HG03097 (cell line): ENCODE data around the gene TRAPPC5.
A peak's percentile ranks its signal among the peaks of the same experiment; 100 is the strongest.

ENCODE experiments used
- ATAC-seq: cut with Tn5 transposase; IDR thresholded peaks from one replicate; pipeline ENCODE4 v1.9.1; 2021; ENCODE audit not compliant: unreplicated experiment, low FRiP score

The TRAPPC5 gene

DNA sequence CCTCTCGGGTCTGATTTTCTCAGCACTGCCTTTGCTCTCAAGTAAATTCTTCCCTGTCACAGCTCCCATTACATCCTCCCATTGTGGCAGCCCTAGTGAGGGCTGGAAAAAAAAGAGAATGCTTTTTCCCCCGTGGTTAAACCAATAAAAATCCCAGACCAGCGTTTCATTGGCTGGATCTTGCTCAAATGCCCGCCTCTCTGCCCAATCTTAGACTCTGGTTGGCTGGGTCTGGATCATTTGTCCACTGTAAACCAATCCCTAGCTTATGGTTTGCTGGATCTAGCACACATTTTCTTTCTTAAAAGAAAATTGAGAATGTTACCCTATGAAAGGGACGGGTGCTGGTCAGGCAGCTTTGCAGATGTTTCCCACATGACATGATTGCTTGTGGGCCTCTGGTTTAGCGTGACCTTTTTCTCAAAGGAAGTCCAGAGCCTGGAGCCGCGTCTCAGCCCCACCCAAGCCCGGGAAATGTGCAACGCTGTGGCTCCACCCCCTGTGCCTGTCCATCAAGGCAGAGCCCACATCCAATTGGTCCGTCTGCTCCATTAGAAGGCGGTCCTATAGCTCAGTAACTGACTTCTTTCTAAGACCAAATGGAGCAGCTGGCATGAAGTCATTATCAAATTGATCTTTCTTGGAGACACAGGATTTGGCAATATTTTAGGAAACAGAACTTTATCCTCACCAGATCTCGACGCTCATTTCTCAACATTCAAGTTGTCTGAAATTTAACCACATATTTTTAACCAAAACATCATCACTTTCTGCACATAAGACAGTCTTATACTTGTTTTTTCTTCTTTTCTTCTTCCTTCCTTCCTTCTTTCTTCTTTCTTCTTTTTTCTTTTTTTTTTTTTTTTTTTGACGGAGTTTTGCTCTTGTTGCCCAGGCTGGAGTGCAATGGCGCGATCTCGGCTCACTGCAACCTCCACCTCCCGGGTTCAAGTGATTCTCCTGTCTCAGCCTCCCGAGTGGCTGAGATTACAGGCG is 6.3 kb upstream of the TRAPPC5 start:
- no peak for ATAC-seq

DNA sequence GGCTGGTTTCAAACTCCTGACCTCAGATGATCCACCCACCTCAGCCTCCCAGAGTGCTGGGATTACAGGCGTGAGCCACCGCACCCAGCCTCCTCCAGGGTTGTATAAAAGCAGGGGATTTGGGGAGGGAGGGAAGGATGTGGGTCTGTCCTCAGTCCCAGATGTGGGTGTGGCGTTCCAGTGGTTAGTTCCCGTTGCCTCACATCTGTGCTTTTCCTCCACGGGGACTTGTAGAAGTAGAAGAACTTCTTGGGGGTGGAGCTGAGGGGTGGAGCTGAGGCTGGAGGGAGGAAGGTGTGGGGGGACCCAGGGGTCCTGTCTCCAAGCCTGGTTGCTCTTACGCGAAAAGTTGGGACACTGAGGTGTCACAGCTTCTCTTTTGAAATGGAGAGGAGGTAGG is 4.3 kb upstream of the TRAPPC5 start:
- ATAC-seq, result no peak

DNA sequence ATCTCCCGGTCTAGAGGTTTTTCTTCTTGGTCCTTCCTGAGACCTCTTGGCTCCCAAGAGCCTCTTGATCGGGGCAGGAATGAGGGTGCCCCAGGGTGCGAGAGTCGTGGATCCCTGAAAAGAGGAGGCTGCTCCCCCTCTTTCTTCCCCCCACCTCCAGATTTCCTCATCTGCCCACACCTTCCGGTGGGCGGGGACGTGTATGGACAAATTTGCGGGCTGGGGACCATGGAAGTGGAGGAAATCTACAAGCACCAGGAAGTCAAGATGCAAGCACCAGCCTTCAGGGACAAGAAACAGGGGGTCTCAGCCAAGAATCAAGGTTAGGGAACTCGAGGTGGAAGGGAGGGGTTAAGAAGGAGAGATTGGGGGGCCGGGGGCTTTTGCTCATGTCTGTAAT is 3.8 kb upstream of the TRAPPC5 start, which contains the start of gene MCEMP1:
Gene MCEMP1, plus strand, starts transcription at position 237 of the 400 bp plus-strand sequence. Its CDS starts 31 bp downstream, at position 268.
- ATAC-seq, result no peak

DNA sequence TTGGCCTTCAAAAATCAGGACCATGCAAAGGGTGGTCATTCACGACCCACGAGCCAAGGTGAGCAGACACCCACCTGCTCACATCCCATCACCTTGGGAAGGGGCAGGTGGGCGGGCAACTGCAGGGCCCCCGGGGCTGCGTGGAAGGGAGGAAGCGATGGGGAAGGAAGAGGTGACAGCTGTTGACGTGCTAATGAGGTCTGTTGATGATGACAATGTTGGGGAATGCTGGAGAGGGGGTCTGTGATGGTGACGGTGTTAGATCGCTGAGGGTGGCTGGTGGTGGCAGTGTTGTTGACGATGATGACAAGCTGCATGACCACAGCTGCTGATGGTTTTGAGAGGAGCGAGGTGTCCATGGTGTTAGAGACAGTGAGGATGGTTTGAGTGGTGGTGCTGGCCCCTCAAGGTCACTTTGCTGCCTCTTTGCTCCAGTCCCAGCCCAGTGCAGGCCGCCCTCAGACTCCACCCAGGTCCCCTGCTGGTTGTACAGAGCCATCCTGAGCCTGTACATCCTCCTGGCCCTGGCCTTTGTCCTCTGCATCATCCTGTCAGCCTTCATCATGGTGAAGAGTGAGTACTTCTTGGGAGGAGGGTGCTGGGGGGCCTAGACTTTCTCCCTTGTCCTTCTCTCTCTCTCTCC is 2.8 kb upstream of the TRAPPC5 start:
- no peak for ATAC-seq

DNA sequence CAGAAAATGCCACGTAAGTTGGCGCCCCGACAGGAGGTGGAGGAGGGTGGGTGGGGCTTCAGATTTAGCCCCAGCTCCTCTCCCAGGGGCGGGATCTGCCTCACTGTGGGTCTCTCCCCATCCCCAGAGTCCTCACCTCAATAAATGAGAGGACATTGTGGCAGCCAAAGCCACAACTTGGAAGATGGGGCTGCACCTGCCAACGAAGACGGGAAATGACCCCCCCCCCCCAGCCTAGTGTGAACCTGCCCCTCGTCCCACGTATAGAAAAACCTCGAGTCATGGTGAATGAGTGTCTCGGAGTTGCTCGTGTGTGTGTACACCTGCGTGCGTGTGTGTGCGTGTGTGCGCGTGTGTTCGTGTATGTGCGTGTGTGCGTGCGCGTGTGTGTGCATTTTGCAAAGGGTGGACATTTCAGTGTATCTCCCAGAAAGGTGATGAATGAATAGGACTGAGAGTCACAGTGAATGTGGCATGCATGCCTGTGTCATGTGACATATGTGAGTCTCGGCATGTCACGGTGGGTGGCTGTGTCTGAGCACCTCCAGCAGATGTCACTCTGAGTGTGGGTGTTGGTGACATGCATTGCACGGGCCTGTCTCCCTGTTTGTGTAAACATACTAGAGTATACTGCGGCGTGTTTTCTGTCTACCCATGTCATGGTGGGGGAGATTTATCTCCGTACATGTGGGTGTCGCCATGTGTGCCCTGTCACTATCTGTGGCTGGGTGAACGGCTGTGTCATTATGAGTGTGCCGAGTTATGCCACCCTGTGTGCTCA is 1.5 kb upstream of the TRAPPC5 start:
- ATAC-seq, result no peak

DNA sequence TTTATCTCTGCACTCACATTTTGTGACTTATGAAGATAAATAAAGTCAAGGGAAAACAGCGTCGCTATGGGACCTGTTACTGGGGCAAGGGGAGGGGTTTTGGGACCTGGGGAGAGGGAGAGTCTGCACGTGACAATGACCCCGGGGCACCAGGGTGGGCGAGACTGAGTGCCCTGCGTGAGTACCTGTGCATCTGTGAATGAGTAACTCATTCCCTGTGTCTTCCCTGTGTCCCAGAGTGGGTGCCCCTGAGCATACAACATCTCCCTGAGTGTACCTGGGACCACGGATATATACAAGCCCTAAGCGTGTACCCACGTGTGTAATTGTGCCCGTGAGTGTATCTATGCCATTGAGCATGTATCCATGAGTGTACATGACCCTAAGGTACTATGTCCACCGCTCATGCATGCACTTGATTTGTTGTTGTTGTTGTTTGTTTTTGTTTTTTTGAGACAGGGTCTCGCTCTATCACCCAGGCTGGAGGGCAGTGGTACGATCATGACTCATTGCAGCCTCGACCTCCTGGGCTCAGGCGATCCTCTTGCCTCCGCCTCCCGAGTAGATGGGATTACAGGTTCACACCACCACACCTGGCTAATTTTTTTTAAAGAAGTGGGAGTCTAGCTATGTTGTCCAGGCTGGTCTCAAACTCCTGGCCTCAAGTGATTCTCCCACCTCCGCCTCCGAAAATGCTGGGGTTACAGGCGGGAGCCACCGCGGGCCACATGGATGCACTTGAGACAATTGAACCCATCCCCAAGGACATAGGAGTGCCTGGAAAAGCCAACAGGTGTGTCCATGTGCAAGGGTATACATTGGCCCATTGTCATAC is 645 bp upstream of the TRAPPC5 start:
- ATAC-seq, result no peak

DNA sequence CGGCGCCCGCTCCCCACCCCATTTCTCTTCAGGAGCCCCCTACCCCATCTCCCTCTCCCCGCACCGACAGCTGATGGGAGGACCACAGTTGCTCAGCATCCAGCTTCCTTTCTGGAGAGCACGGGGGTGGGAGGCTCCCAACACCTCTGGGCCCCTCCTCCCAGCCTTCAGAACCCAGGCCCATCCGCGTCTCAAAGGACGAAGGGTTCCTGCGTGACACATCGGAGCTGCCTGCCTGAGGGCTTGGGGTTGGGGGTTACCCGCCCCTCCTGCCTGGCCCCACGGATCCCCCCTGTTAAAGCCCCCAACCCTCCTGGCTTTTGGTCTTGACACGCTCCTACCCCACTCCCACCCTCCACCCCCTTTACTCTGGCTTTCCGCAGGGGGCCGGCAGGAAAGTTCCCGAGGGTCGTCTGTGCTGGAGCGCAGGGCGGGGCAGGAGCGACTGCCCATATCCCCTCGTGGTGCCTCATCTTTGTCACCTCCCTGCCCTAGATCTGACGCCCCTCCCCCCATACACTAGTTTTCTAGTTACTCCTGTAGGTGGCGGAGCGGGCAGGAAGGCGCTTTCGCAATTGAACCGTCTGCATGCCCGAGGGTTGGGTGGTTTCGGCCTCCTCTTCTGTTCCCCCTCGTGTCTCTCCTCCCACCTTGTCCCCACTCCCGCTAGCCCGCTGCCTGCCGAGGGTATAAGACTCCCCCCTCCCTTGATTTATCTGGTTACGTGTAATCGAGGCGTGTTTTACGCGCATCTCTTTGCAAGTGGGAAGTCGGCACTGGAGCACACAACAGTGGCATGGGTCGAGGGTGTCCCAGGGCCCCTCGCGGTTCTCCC is 924 bp downstream of the TRAPPC5 start:
- peak; percentile 17 for ATAC-seq

DNA sequence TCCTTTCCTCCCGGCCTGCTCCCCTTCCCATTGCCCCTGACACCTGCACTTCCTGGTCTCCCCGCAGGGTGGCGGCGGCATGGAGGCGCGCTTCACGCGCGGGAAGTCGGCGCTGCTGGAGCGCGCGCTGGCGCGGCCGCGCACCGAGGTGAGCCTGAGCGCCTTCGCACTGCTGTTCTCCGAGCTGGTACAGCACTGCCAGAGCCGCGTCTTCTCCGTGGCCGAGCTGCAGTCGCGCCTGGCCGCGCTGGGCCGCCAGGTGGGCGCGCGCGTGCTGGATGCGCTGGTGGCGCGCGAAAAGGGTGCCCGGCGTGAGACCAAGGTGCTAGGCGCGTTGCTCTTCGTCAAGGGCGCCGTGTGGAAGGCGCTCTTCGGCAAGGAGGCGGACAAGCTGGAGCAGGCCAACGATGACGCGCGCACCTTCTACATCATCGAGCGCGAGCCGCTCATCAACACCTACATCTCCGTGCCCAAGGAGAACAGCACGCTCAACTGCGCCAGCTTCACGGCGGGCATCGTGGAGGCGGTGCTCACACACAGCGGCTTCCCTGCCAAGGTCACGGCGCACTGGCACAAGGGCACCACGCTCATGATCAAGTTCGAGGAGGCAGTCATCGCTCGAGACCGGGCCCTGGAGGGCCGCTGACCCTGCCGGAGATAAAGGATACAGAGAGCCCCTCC is 1.7 kb downstream of the TRAPPC5 start:
- no peak for ATAC-seq

DNA sequence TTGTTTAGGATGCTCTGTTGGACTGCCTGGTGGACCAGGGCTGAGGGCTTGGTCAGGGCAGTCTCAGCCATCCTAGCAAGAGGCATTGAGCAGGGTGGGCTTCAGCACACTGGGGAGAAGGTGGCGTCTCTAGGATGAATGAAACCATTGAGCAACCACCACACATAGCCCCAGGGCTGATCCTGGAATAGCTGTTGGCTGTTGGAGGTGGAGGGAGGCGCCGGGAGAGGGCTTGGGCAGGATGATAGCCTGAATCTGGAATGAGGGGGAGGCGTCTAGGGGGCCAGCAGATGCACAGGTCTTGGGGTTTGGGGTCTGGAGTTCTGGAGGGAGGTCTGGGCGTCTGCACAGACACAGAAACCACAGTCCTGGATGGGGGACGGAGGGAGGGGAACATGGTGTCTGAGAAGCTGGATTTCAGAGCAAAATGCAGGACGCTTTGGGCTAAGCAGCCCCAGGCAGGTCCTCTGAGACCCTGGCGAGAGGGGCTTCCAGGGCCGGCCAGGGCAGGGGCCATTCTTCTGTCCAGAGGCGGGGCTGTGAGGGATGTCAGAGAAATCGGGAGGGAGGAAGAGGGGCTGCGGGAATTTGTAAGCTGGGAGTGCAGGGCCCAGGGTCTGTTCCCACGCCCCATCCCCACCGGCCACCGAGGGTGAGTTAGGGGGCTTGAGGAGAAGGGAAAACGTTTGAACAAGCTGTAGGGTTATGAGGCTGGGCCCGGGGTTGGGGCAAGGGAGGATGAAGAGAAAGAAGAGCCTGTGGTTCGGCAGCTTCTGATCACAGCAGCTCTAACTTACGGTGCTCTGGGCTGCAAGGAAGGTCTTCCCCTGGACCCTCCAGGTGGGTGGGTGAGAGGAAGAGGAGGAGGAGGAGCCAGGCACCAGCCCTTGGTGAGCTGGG is 5.2 kb downstream of the TRAPPC5 start:
- ATAC-seq, result no peak

DNA sequence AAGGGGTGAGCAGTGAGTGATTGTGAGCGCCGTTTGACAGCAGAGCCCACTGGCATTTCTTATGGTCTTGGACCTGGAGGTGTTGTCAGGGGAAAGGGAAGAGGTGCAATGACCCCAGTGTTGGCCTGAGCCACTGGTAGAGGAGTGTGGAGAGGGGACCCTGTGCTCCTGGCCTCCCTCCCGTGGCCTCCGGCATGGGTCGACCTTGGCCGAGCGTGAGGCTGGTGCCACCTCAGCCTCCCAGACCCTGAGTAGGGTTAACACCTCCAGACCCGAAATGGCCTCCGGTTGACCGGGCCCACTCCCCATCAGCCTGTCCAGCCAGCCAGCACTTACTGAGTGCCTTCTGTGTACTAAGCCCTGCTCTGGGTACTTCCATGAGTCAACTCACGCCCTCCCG is 6.5 kb downstream of the TRAPPC5 start:
- ATAC-seq, result no peak

DNA sequence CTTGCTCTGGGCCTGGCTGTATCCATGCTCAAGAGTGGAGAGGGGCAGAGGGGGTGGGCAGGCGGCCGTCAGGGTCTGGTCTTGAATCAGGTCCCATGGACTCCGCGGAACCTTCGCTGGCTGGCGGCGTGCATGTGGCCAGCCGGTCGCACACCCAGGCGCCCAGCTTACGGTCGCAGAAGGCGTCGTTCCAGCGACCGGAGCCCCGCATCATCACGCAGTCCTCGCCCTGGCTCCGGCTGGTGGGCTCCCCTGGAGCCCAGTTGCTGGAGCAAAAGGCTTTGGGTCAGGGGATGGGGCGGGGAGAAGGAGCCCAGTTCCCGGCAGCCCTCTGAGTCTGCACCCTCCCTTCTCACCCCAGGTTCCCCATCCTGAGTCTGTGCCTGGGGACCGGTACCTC is 8.5 kb downstream of the TRAPPC5 start:
- no peak for ATAC-seq

DNA sequence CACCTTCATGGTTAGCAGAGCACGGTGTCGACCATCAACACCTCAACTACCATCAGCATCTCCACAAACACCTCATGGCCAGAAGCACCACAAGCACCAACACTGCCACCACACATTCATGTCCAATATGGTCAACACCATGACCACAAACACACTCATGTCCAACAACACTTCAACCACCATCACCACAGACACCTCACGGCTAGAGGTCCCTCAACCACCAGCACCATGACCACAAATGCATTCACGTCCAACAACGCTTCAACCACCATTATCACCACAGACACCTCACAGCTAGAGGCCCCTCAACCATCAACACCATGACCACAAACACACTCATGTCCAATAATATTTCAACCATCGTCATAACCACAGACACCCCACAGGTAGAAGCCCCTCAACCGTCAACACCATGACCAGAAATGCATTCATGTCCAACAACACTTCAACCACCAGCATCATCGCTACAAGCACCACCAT is 10.2 kb downstream of the TRAPPC5 start:
- ATAC-seq, result no peak

DNA sequence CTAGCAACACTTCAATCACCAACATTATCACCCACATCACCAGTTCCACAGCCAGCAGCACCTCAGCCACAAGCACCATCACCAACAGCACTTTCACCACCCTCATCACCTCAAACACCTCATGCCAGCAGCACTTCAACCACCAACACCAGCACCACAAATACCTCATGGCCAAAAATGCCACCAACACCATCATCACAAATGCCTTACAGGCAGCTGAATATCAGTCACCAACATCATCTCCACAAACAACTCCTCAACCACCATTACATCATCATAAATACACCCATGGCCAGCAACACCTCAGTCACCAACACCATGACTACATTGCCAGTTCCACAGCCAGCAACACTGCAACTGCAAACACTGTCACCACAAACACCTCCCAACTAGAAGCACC is 10.9 kb downstream of the TRAPPC5 start:
- ATAC-seq, result no peak

DNA sequence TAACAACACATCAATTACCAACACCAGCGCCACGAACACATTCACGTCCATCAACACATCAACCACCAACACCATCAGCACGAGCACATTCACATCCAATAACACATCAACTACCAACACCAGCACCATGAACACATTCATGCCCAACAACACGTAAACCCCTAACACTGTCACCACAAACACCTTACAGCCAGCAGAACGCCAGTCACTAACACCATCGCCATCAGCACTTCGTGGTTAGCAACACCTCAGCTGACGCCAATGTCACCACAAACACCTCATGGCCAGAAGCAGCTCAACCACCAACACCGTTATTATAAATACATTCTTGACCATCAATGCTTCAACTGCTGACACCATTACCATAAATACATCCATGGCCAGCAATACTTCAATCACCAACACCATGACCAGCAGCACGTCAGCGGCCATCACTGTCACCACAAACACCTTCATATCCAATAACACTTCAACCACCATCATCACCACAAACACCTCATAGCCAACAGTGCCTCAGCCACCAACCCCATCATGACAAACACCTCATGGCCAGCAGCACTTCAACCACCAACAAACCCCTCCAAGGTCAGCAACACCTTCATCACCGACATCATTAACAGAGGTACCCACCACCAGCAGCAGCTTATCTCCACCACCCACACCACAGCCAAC is 11.9 kb downstream of the TRAPPC5 start:
- ATAC-seq, result no peak

DNA sequence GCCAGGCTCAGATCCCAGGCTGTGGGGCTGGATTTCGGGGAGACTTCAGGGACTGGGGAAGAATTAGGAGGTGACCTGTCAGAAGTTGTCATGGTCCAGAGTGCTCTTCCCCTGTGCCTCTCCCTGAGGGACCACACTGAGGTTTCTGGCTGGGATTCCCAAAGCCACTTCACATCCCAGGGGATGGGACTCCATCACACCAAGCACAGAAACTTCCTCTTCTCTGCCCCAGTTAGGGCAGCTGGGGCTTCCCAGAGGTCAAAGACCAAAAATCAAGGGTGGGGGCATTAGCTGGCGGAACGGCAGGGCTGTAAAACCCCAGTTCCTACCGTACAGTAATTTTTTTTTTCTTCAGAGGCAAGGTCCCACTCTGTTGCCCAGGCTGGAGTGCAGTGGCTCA is 13.9 kb downstream of the TRAPPC5 start:
- ATAC-seq, result no peak

DNA sequence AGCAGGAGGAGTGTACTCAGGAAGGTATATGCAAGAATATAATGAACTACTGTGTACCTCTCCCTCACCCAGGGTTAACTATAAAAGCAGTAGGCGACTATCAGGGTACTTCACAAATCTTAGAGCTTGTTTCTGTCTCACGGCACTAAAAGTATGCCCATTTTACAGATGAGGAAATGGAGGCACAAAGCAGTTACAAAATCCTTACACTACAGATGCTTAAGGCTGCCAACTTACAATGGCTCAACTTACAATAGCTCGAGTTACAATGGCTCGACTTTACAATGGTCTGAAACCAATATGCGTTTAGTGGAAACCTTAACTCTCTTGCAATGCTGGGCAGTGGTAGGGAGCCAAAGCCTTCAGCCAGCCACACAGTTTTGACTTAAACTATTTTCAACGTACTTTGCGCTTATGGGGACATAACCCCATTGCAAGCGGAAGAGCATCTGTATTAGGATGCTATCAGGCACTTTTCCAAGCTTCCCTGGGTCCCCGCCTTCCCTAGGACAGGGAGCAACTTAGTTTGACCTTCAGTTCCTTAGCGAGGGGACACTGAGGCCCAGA is 17.2 kb downstream of the TRAPPC5 start:
- no peak for ATAC-seq

DNA sequence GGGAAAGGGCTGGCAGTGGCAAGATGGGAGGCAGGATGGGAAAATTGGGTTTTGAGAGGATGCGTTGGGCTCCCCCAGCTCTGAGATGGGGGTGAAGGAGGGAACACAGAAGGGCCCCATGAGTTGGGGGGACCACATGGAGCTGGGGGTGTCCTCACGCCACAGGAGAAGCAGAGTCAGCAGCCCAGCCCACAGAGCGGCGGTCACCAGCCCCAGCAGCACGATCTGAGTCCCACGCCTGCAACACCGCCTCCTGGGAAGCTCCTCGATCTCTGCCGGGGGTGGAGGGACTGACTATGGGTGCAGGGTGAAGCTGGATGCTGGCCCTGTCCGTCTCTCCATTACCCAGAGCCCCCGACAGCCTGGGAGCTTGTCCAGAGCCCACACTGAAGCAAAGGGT is 17.9 kb downstream of the TRAPPC5 start:
- ATAC-seq, result no peak
